D721Med (cell line): Measurements from ENCODE around the gene LGMN.
"Not testable (repeated sequence)": the region's sequence is repeated elsewhere in the genome, so short reads cannot be mapped to it uniquely, and the experiment has no call there.

Experiments
- DNase-seq: peaks from one replicate; pipeline ENCODE4 v3.0.0; 2011; ENCODE audit warnings: low spot score; ENCODE audit not compliant: insufficient read length
- FAIRE-seq: peaks from 2 replicates; lab custom pipeline; 2011; peaks lifted over from hg19 to GRCh38; lab: Jason Lieb, UNC
- CTCF ChIP-seq: IDR thresholded peaks from 2 replicates; pipeline ENCODE4 v1.5.1; 2012; ENCODE audit warnings: mild to moderate bottlenecking, control low read depth; ENCODE audit not compliant: insufficient read depth; ENCODE audit errors: missing control alignments

Gene LGMN

GRCh38 chr14:92686900-92687427 is 61.5 kb downstream of the LGMN start:
- DNase-seq = peak; percentile 92
- FAIRE-seq = no peak
- peak; percentile 67 for TF ChIP-seq CTCF

- no peak for TF ChIP-seq CTCF
- no peak for DNase-seq
- no peak for FAIRE-seq
Measured at GRCh38 chr14:92686411-92686899, 62.0 kb downstream of the LGMN start.

DNA sequence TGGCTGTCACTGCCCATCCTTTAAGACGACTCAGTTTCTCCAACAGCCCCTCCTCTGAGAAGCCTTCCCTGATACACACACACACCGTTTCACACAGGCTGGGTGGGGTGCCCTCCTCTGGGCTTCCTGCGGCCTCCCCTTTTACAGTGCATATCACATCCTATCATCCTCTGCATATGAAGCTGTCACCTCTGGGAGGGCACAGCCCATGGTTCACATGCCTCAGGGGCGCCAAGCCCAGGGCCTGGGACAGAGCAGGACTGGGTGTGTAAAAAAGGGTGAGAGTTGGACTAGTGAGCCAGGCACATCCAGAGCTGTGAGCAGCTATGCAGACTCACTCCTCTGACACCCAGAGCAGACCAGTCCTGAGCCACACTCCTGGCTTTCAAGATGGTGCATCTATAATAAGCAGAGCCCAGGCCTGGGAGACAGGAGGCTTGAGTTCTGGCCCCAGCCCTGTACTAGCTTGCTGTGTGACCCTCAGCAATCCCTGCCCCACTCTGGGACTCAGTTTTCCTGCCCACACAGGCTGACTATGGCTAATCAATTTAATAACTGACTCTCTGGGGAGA is 62.6 kb downstream of the LGMN start:
- FAIRE-seq (no peak), DNase-seq (no peak)
- TF ChIP-seq CTCF = no peak

- no peak for DNase-seq
- no peak for TF ChIP-seq CTCF
- FAIRE-seq = no peak
Measured at GRCh38 chr14:92684801-92685560, 63.4 kb downstream of the LGMN start.

- FAIRE-seq = no peak
- no peak for DNase-seq
- TF ChIP-seq CTCF = no peak
Measured at GRCh38 chr14:92683041-92683440, 65.4 kb downstream of the LGMN start.

GRCh38 chr14:92680781-92681650 is 67.4 kb downstream of the LGMN start:
- peak; percentile 87 for TF ChIP-seq CTCF
- DNase-seq (peak; percentile 77), FAIRE-seq (no peak)

- DNase-seq, FAIRE-seq: not testable (repeated sequence)
Measured at GRCh38 chr14:92680330-92680729, 68.1 kb downstream of the LGMN start.
